Liver (tissue), 9 donors: ENCODE results near the gene NOD1. TPM values are rescaled to one million over a fixed set of nuclear protein-coding genes. Genes with fewer than 3 reads are reported as not detected.

Source experiments
- DNase-seq: peaks from one replicate; pipeline ENCODE4 v3.0.0-alpha.2; 2017; ENCODE audit warnings: low spot score
- H3K27ac ChIP-seq, 2 donors: one replicate each; pipeline ENCODE4 v1.7.0; 2013; ENCODE audit warnings: inconsistent platforms in 2 of 2, low read length in 2 of 2, control low read depth in 1 of 2, low read depth in 1 of 2, mild to moderate bottlenecking in 1 of 2
- H3K27me3 ChIP-seq, 4 donors: one replicate each; pipeline versions ENCODE4 v1.6.1 to v1.7.0; 2013; ENCODE audit warnings: low read length in 3 of 4, inconsistent platforms in 1 of 4, mild to moderate bottlenecking in 1 of 4, moderate library complexity in 1 of 4; ENCODE audit not compliant: control insufficient read depth in 4 of 4, insufficient read depth in 4 of 4
- H3K36me3 ChIP-seq, 4 donors: one replicate each; pipeline versions ENCODE4 v1.6.1 to v1.7.0; 2013; ENCODE audit warnings: low read length in 3 of 4, mild to moderate bottlenecking in 3 of 4, low read depth in 1 of 4, moderate library complexity in 1 of 4; ENCODE audit not compliant: control insufficient read depth in 4 of 4, insufficient read depth in 3 of 4
- H3K4me1 ChIP-seq, 4 donors: one replicate each; pipeline versions ENCODE4 v1.6.1 to v1.7.0; 2013; ENCODE audit warnings: low read length in 3 of 4, mild to moderate bottlenecking in 3 of 4, moderate library complexity in 1 of 4; ENCODE audit not compliant: control insufficient read depth in 4 of 4, insufficient read depth in 4 of 4
- H3K4me3 ChIP-seq, 3 donors: one replicate each; pipeline versions ENCODE4 v1.6.1 to v1.7.0; 2013; ENCODE audit warnings: low read length in 3 of 3, control low read depth in 1 of 3, low read depth in 1 of 3, mild to moderate bottlenecking in 1 of 3
- H3K9ac ChIP-seq, 2 donors: one replicate each; pipeline ENCODE4 v1.7.0; 2013; ENCODE audit warnings: low read length in 2 of 2, mild to moderate bottlenecking in 2 of 2, moderate library complexity in 2 of 2, control low read depth in 1 of 2, low read depth in 1 of 2
- H3K9me3 ChIP-seq, 4 donors: one replicate each; pipeline versions ENCODE4 v1.6.1 to v1.7.0; 2013; ENCODE audit warnings: low read length in 3 of 4; ENCODE audit not compliant: control insufficient read depth in 4 of 4
- ATF3 ChIP-seq: IDR thresholded peaks from 2 replicates; pipeline ENCODE4 v1.6.1; 2016; ENCODE audit warnings: antibody characterized with exemption
- CTCF ChIP-seq: fragments of 150-350 bp; IDR thresholded peaks from 2 replicates; pipeline ENCODE4 v1.5.1; 2017; ENCODE audit warnings: improper control_type of control experiment, low read depth, low read length; ENCODE audit not compliant: missing input control
- EGR1 ChIP-seq, 2 donors: IDR thresholded peaks; 2 replicates each; pipeline ENCODE4 v1.6.1; 2016 to 2018; ENCODE audit warnings: antibody characterized with exemption in 2 of 2, low read depth in 2 of 2
- FOXA1 ChIP-seq: IDR thresholded peaks from 2 replicates; pipeline ENCODE4 v1.6.1; 2016; ENCODE audit warnings: antibody characterized with exemption
- FOXA2 ChIP-seq: IDR thresholded peaks from 2 replicates; pipeline ENCODE4 v1.6.1; 2016; ENCODE audit warnings: antibody characterized with exemption
- GABPA ChIP-seq, 2 donors: IDR thresholded peaks in 1 of 2; conservative IDR thresholded peaks in 1 of 2; 2 replicates each; pipeline ENCODE4 v1.6.1; 2016; ENCODE audit warnings: antibody characterized with exemption in 2 of 2, mild to moderate bottlenecking in 1 of 2, moderate library complexity in 1 of 2
- HNF4A ChIP-seq, 2 donors: conservative IDR thresholded peaks; 2 replicates each; pipeline ENCODE4 v1.6.1; 2016; ENCODE audit warnings: antibody characterized with exemption in 2 of 2, mild to moderate bottlenecking in 2 of 2
- HNF4G ChIP-seq: IDR thresholded peaks from 2 replicates; pipeline ENCODE4 v1.6.1; 2016; ENCODE audit warnings: antibody characterized with exemption
- JUND ChIP-seq, 2 donors: IDR thresholded peaks; 2 replicates each; pipeline ENCODE4 v1.6.1; 2016; ENCODE audit warnings: antibody characterized with exemption in 2 of 2
- MAX ChIP-seq: IDR thresholded peaks from 2 replicates; pipeline ENCODE4 v1.6.1; 2016; ENCODE audit warnings: antibody characterized with exemption
- NR2F2 ChIP-seq: IDR thresholded peaks from 2 replicates; pipeline ENCODE4 v1.6.1; 2016; ENCODE audit warnings: antibody characterized with exemption
- RAD21 ChIP-seq, 2 donors: IDR thresholded peaks; 2 replicates each; pipeline ENCODE4 v1.6.1; 2016; ENCODE audit warnings: antibody characterized with exemption in 2 of 2, mild to moderate bottlenecking in 2 of 2
- REST ChIP-seq: IDR thresholded peaks from 2 replicates; pipeline ENCODE4 v1.6.1; 2016; ENCODE audit warnings: antibody characterized with exemption, mild to moderate bottlenecking
- RXRA ChIP-seq, 2 donors: IDR thresholded peaks; 2 replicates each; pipeline ENCODE4 v1.6.1; 2017 to 2018; ENCODE audit warnings: antibody characterized with exemption in 2 of 2, mild to moderate bottlenecking in 1 of 2
- SP1 ChIP-seq: IDR thresholded peaks from 2 replicates; pipeline ENCODE4 v1.6.1; 2018; ENCODE audit warnings: antibody characterized with exemption, mild to moderate bottlenecking
- TAF1 ChIP-seq: conservative IDR thresholded peaks from 2 replicates; pipeline ENCODE4 v1.6.1; 2016; ENCODE audit warnings: antibody characterized with exemption, mild to moderate bottlenecking
- ZBTB33 ChIP-seq: IDR thresholded peaks from 2 replicates; pipeline ENCODE4 v1.6.1; 2016; ENCODE audit warnings: antibody characterized with exemption
- WGBS: extraction: QIAGEN DNeasy Blood & Tissue Kit; methylation state at CpG from one replicate; pipeline ENCODE4 v1.1.7; 2013; 5-methylcytosine and 5-hydroxymethylcytosine counted together
- polyA plus RNA-seq, 2 donors: library from polyadenylated mRNA; stranded (reverse) in 1 of 2; unstranded in 1 of 2; fragments of 200-250 nt in 1 of 2; fragments of >200 nt in 1 of 2; fragmentation: Nextera tagmentation in 1 of 2; extraction: Ambion mirVana in 1 of 2; gene quantifications; one replicate each; pipeline versions ENCODE4 v1.2.1 to v1.2.3, GENCODE V29; 2013 to 2015
- total RNA-seq, 2 donors: library from RNA; depleted of rRNA; stranded (reverse); fragments of >200 nt; gene quantifications; one replicate each; pipeline ENCODE4 v1.2.3, GENCODE V29; 2014
- donor health status: healthy.
- donor health status: healthy.
- donor health status: healthy.
- donor health status: healthy.
- donor health status: healthy.

The NOD1 gene
- total and polyA plus RNA-seq, 4 donors, result 1.7 to 3.5 (median 2.0) TPM

GRCh38 chr7:30436518-30436917, 42.1 kb downstream of the NOD1 start:
- no peak for TF ChIP-seq RXRA (IDR thresholded peaks at IDR 0.05)
- no peak for TF ChIP-seq SP1
- TF ChIP-seq HNF4A (conservative IDR thresholded peaks at IDR 0.05), result no peak
- TF ChIP-seq JUND (IDR thresholded peaks at IDR 0.05), result no peak
- TF ChIP-seq MAX, result no peak
- no peak for TF ChIP-seq TAF1
- no peak for TF ChIP-seq EGR1 (IDR thresholded peaks at IDR 0.05; ENCODE audit: low read depth in 2 of 2)
- TF ChIP-seq FOXA2, result no peak
- no peak for TF ChIP-seq FOXA1
- no peak for TF ChIP-seq GABPA (IDR thresholded peaks at IDR 0.05 in 1 of 2, conservative IDR thresholded peaks at IDR 0.05 in 1 of 2)
- no peak for TF ChIP-seq CTCF
- no peak for TF ChIP-seq RAD21 (IDR thresholded peaks at IDR 0.05)
- WGBS, result 100% methylated on average over 1 of the region's 1 CpG
- no peaks in the 10 kb centered on the region for H3K27me3 ChIP-seq
- peaks cover 5 to 15% (median 6%) of the 10 kb centered on the region in 4 donors for H3K4me1 ChIP-seq
- no peak overlapping the region for H3K4me3 ChIP-seq
- H3K36me3 ChIP-seq, result peaks cover 0 to 12% (median 2%) of the 10 kb centered on the region in 4 donors
- DNase-seq, result no peak
- no peak overlapping the region for H3K27ac ChIP-seq
- H3K9me3 ChIP-seq, result no peaks in the 10 kb centered on the region
- no peak overlapping the region for H3K9ac ChIP-seq

GRCh38 chr7:30436046-30436445, 42.5 kb downstream of the NOD1 start:
- DNase-seq, result no peak
- Histone ChIP-seq H3K4me3 (no peak overlapping the region), H3K27me3 (no peaks in the 10 kb centered on the region), H3K9ac (no peak overlapping the region), H3K27ac (no peak overlapping the region), H3K36me3 (peaks cover 0 to 12% (median 2%) of the 10 kb centered on the region in 4 donors), H3K9me3 (no peaks in the 10 kb centered on the region), H3K4me1 (peaks cover 6 to 20% (median 7%) of the 10 kb centered on the region in 4 donors)
- WGBS, result 83% methylated on average over 7 of the region's 7 CpGs
- TF ChIP-seq CTCF, result no peak
- TF ChIP-seq GABPA (IDR thresholded peaks at IDR 0.05 in 1 of 2, conservative IDR thresholded peaks at IDR 0.05 in 1 of 2), result no peak
- TF ChIP-seq SP1, result no peak
- no peak for TF ChIP-seq FOXA1
- no peak for TF ChIP-seq RXRA (IDR thresholded peaks at IDR 0.05)
- TF ChIP-seq ZBTB33, result no peak
- TF ChIP-seq RAD21 (IDR thresholded peaks at IDR 0.05), result no peak
- no peak for TF ChIP-seq TAF1
- TF ChIP-seq HNF4A (conservative IDR thresholded peaks at IDR 0.05), result no peak
- TF ChIP-seq HNF4G, result no peak
- TF ChIP-seq FOXA2, result no peak
- no peak for TF ChIP-seq NR2F2
- no peak for TF ChIP-seq JUND (IDR thresholded peaks at IDR 0.05)
- TF ChIP-seq REST, result no peak
- no peak for TF ChIP-seq ATF3
- TF ChIP-seq MAX, result no peak
